ENCODE measurements around the gene ROCK2. TPM values are rescaled to one million over a fixed set of nuclear protein-coding genes. Genes with fewer than 3 reads are reported as not detected.

Gene ROCK2
- total and polyA plus RNA-seq, 2 of the 13 experiments (the other 11 are each of a cell fraction or from before 2014, with no cell fraction given), result 38.1 to 119 TPM

DNA sequence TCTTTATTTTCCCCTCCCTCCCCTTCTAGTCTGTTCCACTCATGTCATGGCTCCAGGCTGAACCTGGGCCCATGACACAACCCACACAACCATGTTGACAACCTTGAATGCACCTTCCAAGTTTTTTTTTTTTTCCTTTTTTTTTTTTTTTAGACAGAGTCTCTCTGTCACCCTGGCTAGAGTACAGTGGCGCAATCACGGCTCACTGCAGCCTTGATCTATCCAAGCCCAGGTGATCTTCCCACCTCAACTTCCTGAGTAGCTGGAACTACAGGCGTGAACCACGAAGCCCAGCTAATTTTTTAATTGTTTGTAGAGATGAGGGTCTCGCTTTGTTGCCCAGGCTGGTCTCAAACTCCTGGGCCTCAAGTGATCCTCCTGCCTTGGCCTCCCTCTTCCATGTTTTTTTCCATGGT is 21.9 kb upstream of the ROCK2 start (continued):
- peak; percentile 93 for TF ChIP-seq ERF (CRISPR knock-in tag; IDR thresholded peaks at IDR 0.05)
- TF ChIP-seq ZNF557 (CRISPR knock-in tag; IDR thresholded peaks at IDR 0.05), result peak; percentile 85; the same call in 1 of the 2 replicates
- TF ChIP-seq, protein P1, sequence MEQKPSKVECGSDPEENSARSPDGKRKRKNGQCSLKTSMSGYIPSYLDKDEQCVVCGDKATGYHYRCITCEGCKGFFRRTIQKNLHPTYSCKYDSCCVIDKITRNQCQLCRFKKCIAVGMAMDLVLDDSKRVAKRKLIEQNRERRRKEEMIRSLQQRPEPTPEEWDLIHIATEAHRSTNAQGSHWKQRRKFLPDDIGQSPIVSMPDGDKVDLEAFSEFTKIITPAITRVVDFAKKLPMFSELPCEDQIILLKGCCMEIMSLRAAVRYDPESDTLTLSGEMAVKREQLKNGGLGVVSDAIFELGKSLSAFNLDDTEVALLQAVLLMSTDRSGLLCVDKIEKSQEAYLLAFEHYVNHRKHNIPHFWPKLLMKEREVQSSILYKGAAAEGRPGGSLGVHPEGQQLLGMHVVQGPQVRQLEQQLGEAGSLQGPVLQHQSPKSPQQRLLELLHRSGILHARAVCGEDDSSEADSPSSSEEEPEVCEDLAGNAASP (CRISPR knock-in tag; IDR thresholded peaks at IDR 0.05; ENCODE audit: borderline replicate concordance), result peak; percentile 97
- TF ChIP-seq, protein P2, sequence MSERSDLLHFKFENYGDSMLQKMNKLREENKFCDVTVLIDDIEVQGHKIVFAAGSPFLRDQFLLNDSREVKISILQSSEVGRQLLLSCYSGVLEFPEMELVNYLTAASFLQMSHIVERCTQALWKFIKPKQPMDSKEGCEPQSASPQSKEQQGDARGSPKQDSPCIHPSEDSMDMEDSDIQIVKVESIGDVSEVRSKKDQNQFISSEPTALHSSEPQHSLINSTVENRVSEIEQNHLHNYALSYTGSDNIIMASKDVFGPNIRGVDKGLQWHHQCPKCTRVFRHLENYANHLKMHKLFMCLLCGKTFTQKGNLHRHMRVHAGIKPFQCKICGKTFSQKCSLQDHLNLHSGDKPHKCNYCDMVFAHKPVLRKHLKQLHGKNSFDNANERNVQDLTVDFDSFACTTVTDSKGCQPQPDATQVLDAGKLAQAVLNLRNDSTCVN (CRISPR knock-in tag; IDR thresholded peaks at IDR 0.05; ENCODE audit: borderline replicate concordance), result peak; percentile 52; the same call in 1 of the 2 replicates
- TF ChIP-seq, protein P3, sequence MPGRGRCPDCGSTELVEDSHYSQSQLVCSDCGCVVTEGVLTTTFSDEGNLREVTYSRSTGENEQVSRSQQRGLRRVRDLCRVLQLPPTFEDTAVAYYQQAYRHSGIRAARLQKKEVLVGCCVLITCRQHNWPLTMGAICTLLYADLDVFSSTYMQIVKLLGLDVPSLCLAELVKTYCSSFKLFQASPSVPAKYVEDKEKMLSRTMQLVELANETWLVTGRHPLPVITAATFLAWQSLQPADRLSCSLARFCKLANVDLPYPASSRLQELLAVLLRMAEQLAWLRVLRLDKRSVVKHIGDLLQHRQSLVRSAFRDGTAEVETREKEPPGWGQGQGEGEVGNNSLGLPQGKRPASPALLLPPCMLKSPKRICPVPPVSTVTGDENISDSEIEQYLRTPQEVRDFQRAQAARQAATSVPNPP (CRISPR knock-in tag; IDR thresholded peaks at IDR 0.05), result 0 out of 2 replicates have a peak, but pooled peaks have one; percentile 26
- TF ChIP-seq ZNF143 (CRISPR knock-in tag; IDR thresholded peaks at IDR 0.05), result 0 out of 2 replicates have a peak, but pooled peaks have one; percentile 26
- 0 out of 2 replicates have a peak, but pooled peaks have one; percentile 61 for TF ChIP-seq FOXP1 (IDR thresholded peaks at IDR 0.05)
- TF ChIP-seq FOXP1 (CRISPR knock-in tag; IDR thresholded peaks at IDR 0.05), result peak; percentile 70; the same call in 1 of the 2 replicates
- TF ChIP-seq FOSL2 (CRISPR knock-in tag; IDR thresholded peaks at IDR 0.05), result peak; percentile 79
- TF ChIP-seq, protein P4, sequence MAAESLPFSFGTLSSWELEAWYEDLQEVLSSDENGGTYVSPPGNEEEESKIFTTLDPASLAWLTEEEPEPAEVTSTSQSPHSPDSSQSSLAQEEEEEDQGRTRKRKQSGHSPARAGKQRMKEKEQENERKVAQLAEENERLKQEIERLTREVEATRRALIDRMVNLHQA (CRISPR knock-in tag; IDR thresholded peaks at IDR 0.05), result no peak; the same call in 1 of the 2 replicates
- TF ChIP-seq HOXA3 (CRISPR knock-in tag; IDR thresholded peaks at IDR 0.05), result peak; percentile 86
- no peak for TF ChIP-seq THYN1 (CRISPR knock-in tag; IDR thresholded peaks at IDR 0.05; ENCODE audit: borderline replicate concordance, low read depth)
- no peak for TF ChIP-seq RAD51 (IDR thresholded peaks at IDR 0.05; ENCODE audit: borderline replicate concordance)
- no peak for TF ChIP-seq ZNF660 (CRISPR knock-in tag; IDR thresholded peaks at IDR 0.05; ENCODE audit: borderline replicate concordance, low read depth)
- TF ChIP-seq MED13 (CRISPR knock-in tag; IDR thresholded peaks at IDR 0.05), result 0 out of 2 replicates have a peak, but pooled peaks have one; percentile 72
- 0 out of 2 replicates have a peak, but pooled peaks have one; percentile 32 for TF ChIP-seq YEATS4 (CRISPR knock-in tag; IDR thresholded peaks at IDR 0.05; ENCODE audit: borderline replicate concordance)
- TF ChIP-seq, protein P5, sequence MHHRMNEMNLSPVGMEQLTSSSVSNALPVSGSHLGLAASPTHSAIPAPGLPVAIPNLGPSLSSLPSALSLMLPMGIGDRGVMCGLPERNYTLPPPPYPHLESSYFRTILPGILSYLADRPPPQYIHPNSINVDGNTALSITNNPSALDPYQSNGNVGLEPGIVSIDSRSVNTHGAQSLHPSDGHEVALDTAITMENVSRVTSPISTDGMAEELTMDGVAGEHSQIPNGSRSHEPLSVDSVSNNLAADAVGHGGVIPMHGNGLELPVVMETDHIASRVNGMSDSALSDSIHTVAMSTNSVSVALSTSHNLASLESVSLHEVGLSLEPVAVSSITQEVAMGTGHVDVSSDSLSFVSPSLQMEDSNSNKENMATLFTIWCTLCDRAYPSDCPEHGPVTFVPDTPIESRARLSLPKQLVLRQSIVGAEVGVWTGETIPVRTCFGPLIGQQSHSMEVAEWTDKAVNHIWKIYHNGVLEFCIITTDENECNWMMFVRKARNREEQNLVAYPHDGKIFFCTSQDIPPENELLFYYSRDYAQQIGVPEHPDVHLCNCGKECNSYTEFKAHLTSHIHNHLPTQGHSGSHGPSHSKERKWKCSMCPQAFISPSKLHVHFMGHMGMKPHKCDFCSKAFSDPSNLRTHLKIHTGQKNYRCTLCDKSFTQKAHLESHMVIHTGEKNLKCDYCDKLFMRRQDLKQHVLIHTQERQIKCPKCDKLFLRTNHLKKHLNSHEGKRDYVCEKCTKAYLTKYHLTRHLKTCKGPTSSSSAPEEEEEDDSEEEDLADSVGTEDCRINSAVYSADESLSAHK (CRISPR knock-in tag; IDR thresholded peaks at IDR 0.05; ENCODE audit: borderline replicate concordance), result no peak
- TF ChIP-seq ZSCAN20 (CRISPR knock-in tag; IDR thresholded peaks at IDR 0.05; ENCODE audit: borderline replicate concordance), result 0 out of 2 replicates have a peak, but pooled peaks have one; percentile 53
- TF ChIP-seq MED1 (CRISPR knock-in tag; IDR thresholded peaks at IDR 0.05), result peak; percentile 96; the same call in 1 of the 2 replicates
- TF ChIP-seq FOXK1 (CRISPR knock-in tag; IDR thresholded peaks at IDR 0.05; ENCODE audit: borderline replicate concordance, low read depth), result peak; percentile 93
- TF ChIP-seq MIER3 (CRISPR knock-in tag; IDR thresholded peaks at IDR 0.05; ENCODE audit: borderline replicate concordance), result no peak
- TF ChIP-seq PPARG (CRISPR knock-in tag; conservative IDR thresholded peaks at IDR 0.05), result peak; percentile 60; the same call in 1 of the 2 replicates
- peak; percentile 50; the same call in 1 of the 2 replicates for TF ChIP-seq SOX13 (IDR thresholded peaks at IDR 0.05)
- TF ChIP-seq SOX13 (CRISPR knock-in tag; conservative IDR thresholded peaks at IDR 0.05 in 1 of 2, IDR thresholded peaks at IDR 0.05 in 1 of 2), result peak in 1 of 2 experiments; percentile 80; a peak in 2 of 4 replicates
- TF ChIP-seq KLF16 (CRISPR knock-in tag; IDR thresholded peaks at IDR 0.05), result peak in 1 of 2 experiments; percentile 69; a peak in 2 of 4 replicates

All from HepG2 (cell line).